ENCODE results near the gene KPNB1.

DNA sequence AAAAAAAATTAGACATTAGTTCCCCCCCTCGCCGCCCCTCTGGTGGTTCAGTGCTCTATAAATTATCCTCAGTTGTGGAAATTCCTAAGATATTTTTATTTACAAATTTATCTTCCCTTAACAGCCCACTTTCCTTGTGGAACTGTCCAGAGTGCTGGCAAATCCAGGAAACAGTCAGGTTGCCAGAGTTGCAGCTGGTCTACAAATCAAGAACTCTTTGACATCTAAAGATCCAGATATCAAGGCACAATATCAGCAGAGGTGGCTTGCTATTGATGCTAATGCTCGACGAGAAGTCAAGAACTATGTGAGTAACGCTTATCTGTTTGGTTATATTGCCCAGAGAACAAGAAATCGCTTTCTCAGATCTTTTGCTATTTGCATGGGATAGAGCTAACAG is 2.9 kb downstream of the KPNB1 start:
- TF ChIP-seq, protein P1, sequence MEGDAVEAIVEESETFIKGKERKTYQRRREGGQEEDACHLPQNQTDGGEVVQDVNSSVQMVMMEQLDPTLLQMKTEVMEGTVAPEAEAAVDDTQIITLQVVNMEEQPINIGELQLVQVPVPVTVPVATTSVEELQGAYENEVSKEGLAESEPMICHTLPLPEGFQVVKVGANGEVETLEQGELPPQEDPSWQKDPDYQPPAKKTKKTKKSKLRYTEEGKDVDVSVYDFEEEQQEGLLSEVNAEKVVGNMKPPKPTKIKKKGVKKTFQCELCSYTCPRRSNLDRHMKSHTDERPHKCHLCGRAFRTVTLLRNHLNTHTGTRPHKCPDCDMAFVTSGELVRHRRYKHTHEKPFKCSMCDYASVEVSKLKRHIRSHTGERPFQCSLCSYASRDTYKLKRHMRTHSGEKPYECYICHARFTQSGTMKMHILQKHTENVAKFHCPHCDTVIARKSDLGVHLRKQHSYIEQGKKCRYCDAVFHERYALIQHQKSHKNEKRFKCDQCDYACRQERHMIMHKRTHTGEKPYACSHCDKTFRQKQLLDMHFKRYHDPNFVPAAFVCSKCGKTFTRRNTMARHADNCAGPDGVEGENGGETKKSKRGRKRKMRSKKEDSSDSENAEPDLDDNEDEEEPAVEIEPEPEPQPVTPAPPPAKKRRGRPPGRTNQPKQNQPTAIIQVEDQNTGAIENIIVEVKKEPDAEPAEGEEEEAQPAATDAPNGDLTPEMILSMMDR (conservative IDR thresholded peaks at IDR 0.05; ENCODE audit: low read depth, low read length) = no peak
- no peak for TF ChIP-seq MAZ (IDR thresholded peaks at IDR 0.05; ENCODE audit: borderline replicate concordance, low read depth, low read length)
- no peak for TF ChIP-seq POLR2A (IDR thresholded peaks at IDR 0.05; ENCODE audit: low read depth, low read length)
- TF ChIP-seq, protein P2, sequence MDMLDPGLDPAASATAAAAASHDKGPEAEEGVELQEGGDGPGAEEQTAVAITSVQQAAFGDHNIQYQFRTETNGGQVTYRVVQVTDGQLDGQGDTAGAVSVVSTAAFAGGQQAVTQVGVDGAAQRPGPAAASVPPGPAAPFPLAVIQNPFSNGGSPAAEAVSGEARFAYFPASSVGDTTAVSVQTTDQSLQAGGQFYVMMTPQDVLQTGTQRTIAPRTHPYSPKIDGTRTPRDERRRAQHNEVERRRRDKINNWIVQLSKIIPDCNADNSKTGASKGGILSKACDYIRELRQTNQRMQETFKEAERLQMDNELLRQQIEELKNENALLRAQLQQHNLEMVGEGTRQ (IDR thresholded peaks at IDR 0.05; ENCODE audit: low read depth, low read length) = no peak
- TF ChIP-seq RFX5 (IDR thresholded peaks at IDR 0.05; ENCODE audit: low read depth, low read length) = no peak
- TF ChIP-seq RAD21 (IDR thresholded peaks at IDR 0.05; ENCODE audit: low read length) = no peak
- TF ChIP-seq FOS (IDR thresholded peaks at IDR 0.05; ENCODE audit: low read depth, low read length) = no peak
- TF ChIP-seq NFE2L2 (IDR thresholded peaks at IDR 0.05; ENCODE audit: low read depth, low read length) = no peak
- no peak for TF ChIP-seq MXI1 (IDR thresholded peaks at IDR 0.05; ENCODE audit: borderline replicate concordance, low read depth, low read length)

All from IMR-90 (cell line).